NCI-H1417 (cell line): ENCODE results near the gene ZP3.
"Not testable (repeated sequence)": the region's sequence is repeated elsewhere in the genome, so short reads cannot be mapped to it uniquely, and the experiment has no call there.

ENCODE experiments used
- DNase-seq, 3 experiments: peaks; one replicate each; lab custom pipeline; 2025; lab: John Stamatoyannopoulos, UW

The ZP3 gene

GRCh38 chr7:76405738-76406137 lies 19.0 kb upstream of the ZP3 start:
- no peak for DNase-seq

- DNase-seq: no peak
These were observed 17.0 kb upstream of the ZP3 start for GRCh38 chr7:76407718-76408117.

GRCh38 chr7:76408121-76408560 lies 16.6 kb upstream of the ZP3 start:
- no peak for DNase-seq

GRCh38 chr7:76409537-76409936 lies 15.2 kb upstream of the ZP3 start, which contains the start of gene SSC4D:
TSS of gene SSC4D (minus strand) at chr7:76409697. CDS start at chr7:76404439, 5,258 bp downstream.
- no peak for DNase-seq

GRCh38 chr7:76411626-76412025 lies 13.1 kb upstream of the ZP3 start:
- no peak for DNase-seq

GRCh38 chr7:76412249-76412648 lies 12.5 kb upstream of the ZP3 start:
- DNase-seq: no peak

GRCh38 chr7:76417654-76418310 lies 7.0 kb upstream of the ZP3 start:
- DNase-seq: not testable (repeated sequence)

- not testable (repeated sequence) for DNase-seq
These were observed 3.7 kb upstream of the ZP3 start for GRCh38 chr7:76421097-76421496.

- no peak for DNase-seq
These were observed 911 bp upstream of the ZP3 start for GRCh38 chr7:76423666-76424412.

GRCh38 chr7:76425156-76425555 lies 406 bp downstream of the ZP3 start:
- no peak for DNase-seq

- not testable (repeated sequence) for DNase-seq
These were observed 808 bp downstream of the ZP3 start for GRCh38 chr7:76425558-76425957.

- no peak for DNase-seq
These were observed 1.5 kb downstream of the ZP3 start for GRCh38 chr7:76426246-76426645.

- DNase-seq: no peak
These were observed 2.9 kb downstream of the ZP3 start for GRCh38 chr7:76427635-76428034.

GRCh38 chr7:76428149-76428823 lies 3.5 kb downstream of the ZP3 start:
- DNase-seq: no peak

GRCh38 chr7:76428868-76429805 lies 4.4 kb downstream of the ZP3 start:
- no peak for DNase-seq

GRCh38 chr7:76430211-76430610 lies 5.5 kb downstream of the ZP3 start:
- no peak for DNase-seq

- DNase-seq: no peak
These were observed 6.1 kb downstream of the ZP3 start for GRCh38 chr7:76430836-76431235.

- DNase-seq: peak; percentile 61 to 89 (median 66)
These were observed 13.1 kb downstream of the ZP3 start for GRCh38 chr7:76437873-76438272.

- DNase-seq: not testable (repeated sequence)
These were observed 14.6 kb downstream of the ZP3 start for GRCh38 chr7:76439120-76439888.

- DNase-seq: not testable (repeated sequence)
These were observed 15.7 kb downstream of the ZP3 start for GRCh38 chr7:76440404-76440803.

GRCh38 chr7:76441792-76442191 lies 17.0 kb downstream of the ZP3 start:
- DNase-seq: not testable (repeated sequence)
